Uterus (tissue), 4 donors: ENCODE results near the gene GALNT18. TPM values are rescaled to one million over a fixed set of nuclear protein-coding genes. Genes with fewer than 3 reads are reported as not detected.

ENCODE experiments used
- DNase-seq, 2 donors: peaks; one replicate each; pipeline ENCODE4 v3.0.0-alpha.2; 2019 to 2020
- H3K27ac ChIP-seq, 2 donors: fragments of 200-600 bp; sonication (generic); 1 replicate in 1 of 2; 2 replicates in 1 of 2; pipeline ENCODE4 v1.5.1; 2016 to 2018
- H3K27me3 ChIP-seq, 2 donors: fragments of 200-600 bp; sonication (generic); one replicate each; pipeline ENCODE4 v1.5.1; 2018 to 2019; ENCODE audit warnings: control low read depth in 1 of 2
- H3K36me3 ChIP-seq, 2 donors: fragments of 200-600 bp; sonication (generic); one replicate each; pipeline ENCODE4 v1.5.1; 2019; ENCODE audit warnings: control low read depth in 1 of 2
- H3K4me1 ChIP-seq, 2 donors: fragments of 200-600 bp; sonication (generic); one replicate each; pipeline ENCODE4 v1.5.1; 2018 to 2019; ENCODE audit warnings: control low read depth in 1 of 2
- H3K4me3 ChIP-seq, 2 donors: fragments of 200-600 bp; sonication (generic); 1 replicate in 1 of 2; 2 replicates in 1 of 2; pipeline ENCODE4 v1.5.1; 2018 to 2019; ENCODE audit warnings: mild to moderate bottlenecking in 1 of 2
- H3K9me3 ChIP-seq, 2 donors: fragments of 200-600 bp; sonication (generic); one replicate each; pipeline ENCODE4 v1.5.1; 2019; ENCODE audit warnings: control low read depth in 1 of 2
- CTCF ChIP-seq, 4 experiments: fragments of 200-600 bp in 2 of 4; fragments of 450-650 bp in 2 of 4; sonication (generic) in 2 of 4; IDR thresholded peaks; one replicate each; pipeline ENCODE4 v1.5.1; 2016 to 2019; ENCODE audit warnings: antibody characterized with exemption in 4 of 4, mild to moderate bottlenecking in 2 of 4, moderate library complexity in 1 of 4
- POLR2A ChIP-seq, 2 donors: fragments of 450-650 bp; IDR thresholded peaks; one replicate each; pipeline ENCODE4 v1.6.1; 2016; ENCODE audit warnings: antibody characterized with exemption in 2 of 2, mild to moderate bottlenecking in 1 of 2, moderate library complexity in 1 of 2
- intact Hi-C: fragments of 100-400 bp; cut with DNase I; formaldehyde crosslinking; loops from one replicate; pipeline ENCODE4 v1.15.1; 2023; ENCODE audit warnings: low total_unique reads
- total RNA-seq, 4 donors: library from RNA; depleted of rRNA in 3 of 4; stranded (reverse); fragments of >200 nt in 3 of 4; gene quantifications; one replicate each; pipeline versions ENCODE4 v1.1.0 to v1.2.4, GENCODE V29; 2014 to 2023
- donor health status: DM: yes; HTN: yes; CAD: no.

Gene GALNT18
- total RNA-seq, 4 donors from 2014 or later, result 21.4 to 35.1 (median 27.3) TPM

- Histone ChIP-seq H3K27ac (no peak overlapping the region), H3K9me3 (no peaks in the 10 kb centered on the region), H3K27me3 (no peaks in the 10 kb centered on the region), H3K36me3 (no peaks in the 10 kb centered on the region), H3K4me3 (no peak overlapping the region), H3K4me1 (no peaks in the 10 kb centered on the region)
- no peak for DNase-seq
- intact Hi-C loops, result no loop called here
- TF ChIP-seq CTCF (IDR thresholded peaks at IDR 0.05) (no peak), POLR2A (IDR thresholded peaks at IDR 0.05) (no peak)
Measured at GRCh38 chr11:11316651-11317230, 305.1 kb downstream of the GALNT18 start.

- H3K27ac ChIP-seq, result peak overlapping the region; percentile 9
- H3K4me1 ChIP-seq, result no peaks in the 10 kb centered on the region
- no peaks in the 10 kb centered on the region for H3K27me3 ChIP-seq
- no peak for TF ChIP-seq POLR2A (IDR thresholded peaks at IDR 0.05)
- no peak for TF ChIP-seq CTCF (IDR thresholded peaks at IDR 0.05)
- DNase-seq, result no peak
- H3K4me3 ChIP-seq, result no peak overlapping the region
- no peaks in the 10 kb centered on the region for H3K9me3 ChIP-seq
- no peaks in the 10 kb centered on the region for H3K36me3 ChIP-seq
- intact Hi-C loops, result no loop called here
Measured at GRCh38 chr11:11313902-11314692, 307.7 kb downstream of the GALNT18 start.

GRCh38 chr11:11313426-11313825, 308.4 kb downstream of the GALNT18 start:
- Histone ChIP-seq H3K27ac (peak overlapping the region in 1 of 2 donors; percentile 9), H3K36me3 (no peaks in the 10 kb centered on the region), H3K4me1 (no peaks in the 10 kb centered on the region), H3K4me3 (no peak overlapping the region), H3K9me3 (no peaks in the 10 kb centered on the region), H3K27me3 (no peaks in the 10 kb centered on the region)
- TF ChIP-seq CTCF (IDR thresholded peaks at IDR 0.05), result no peak
- no peak for DNase-seq
- intact Hi-C loops, result no loop called here

GRCh38 chr11:11312738-11313137, 309.1 kb downstream of the GALNT18 start:
- H3K27ac ChIP-seq, result no peak overlapping the region

More at GRCh38 chr11:11312738-11313137, 309.1 kb downstream of the GALNT18 start:
- DNase-seq, result no peak
- no peaks in the 10 kb centered on the region for H3K4me1 ChIP-seq
- H3K4me3 ChIP-seq, result no peak overlapping the region
- H3K36me3 ChIP-seq, result no peaks in the 10 kb centered on the region
- no peaks in the 10 kb centered on the region for H3K27me3 ChIP-seq
- intact Hi-C loops, result no loop called here
- TF ChIP-seq CTCF (IDR thresholded peaks at IDR 0.05) (no peak), POLR2A (IDR thresholded peaks at IDR 0.05) (no peak)
- no peaks in the 10 kb centered on the region for H3K9me3 ChIP-seq
